Neural progenitor cell (in vitro differentiated cells): Measurements from ENCODE around the gene ZFPM1. TPM values are rescaled to one million over a fixed set of nuclear protein-coding genes. Genes with fewer than 3 reads are reported as not detected.

Source experiments
- DNase-seq: peaks from one replicate; pipeline ENCODE4 v3.0.0-alpha.2; 2016; ENCODE audit warnings: low spot score
- H2AFZ ChIP-seq: fragments of 200-600 bp; sonication (generic); replicated peaks from 2 replicates; pipeline ENCODE4 v1.6.1; 2016; ENCODE audit warnings: antibody characterized with exemption
- H3F3A ChIP-seq: fragments of 200-600 bp; sonication (generic); 2 replicates; pipeline ENCODE4 v1.6.1; 2016; ENCODE audit warnings: antibody characterized with exemption, low read depth
- H3K27ac ChIP-seq: fragments of 200-600 bp; sonication (generic); 2 replicates; pipeline ENCODE4 v1.5.1; 2016; ENCODE audit warnings: mild to moderate bottlenecking
- H3K27me3 ChIP-seq: fragments of 200-600 bp; sonication (generic); 2 replicates; pipeline ENCODE4 v1.6.1; 2016; ENCODE audit warnings: mild to moderate bottlenecking, moderate library complexity
- H3K36me3 ChIP-seq: fragments of 200-600 bp; sonication (generic); 2 replicates; pipeline ENCODE4 v1.5.1; 2016
- H3K4me1 ChIP-seq: fragments of 200-600 bp; sonication (generic); 2 replicates; pipeline ENCODE4 v1.6.1; 2016; ENCODE audit warnings: mixed run types
- H3K4me2 ChIP-seq: fragments of 200-600 bp; sonication (generic); 2 replicates; pipeline ENCODE4 v1.6.1; 2016
- H3K4me3 ChIP-seq: fragments of 200-600 bp; sonication (generic); 2 replicates; pipeline ENCODE4 v1.5.1; 2016
- H3K79me2 ChIP-seq: fragments of 200-600 bp; sonication (generic); 2 replicates; pipeline ENCODE4 v1.6.1; 2016; ENCODE audit warnings: low read depth
- H3K9ac ChIP-seq: fragments of 200-600 bp; sonication (generic); 2 replicates; pipeline ENCODE4 v1.6.1; 2016
- H3K9me3 ChIP-seq: fragments of 200-600 bp; sonication (generic); 2 replicates; pipeline ENCODE4 v1.5.1; 2016; ENCODE audit warnings: low read depth
- H4K20me1 ChIP-seq: fragments of 200-600 bp; sonication (generic); 2 replicates; pipeline ENCODE4 v1.6.1; 2016; ENCODE audit warnings: low read depth
- H3K27ac Mint-ChIP-seq: 3 replicates; pipeline ENCODE4 v1.8.0; 2021; ENCODE audit warnings: mixed read lengths
- H3K27me3 Mint-ChIP-seq: 2 replicates; pipeline ENCODE4 v1.8.0; 2022; ENCODE audit warnings: low read depth, mild to moderate bottlenecking, inconsistent platforms, moderate library complexity, mixed read lengths; ENCODE audit not compliant: insufficient read depth
- H3K36me3 Mint-ChIP-seq: 3 replicates; pipeline ENCODE4 v1.8.0; 2021; ENCODE audit warnings: mixed read lengths
- H3K4me1 Mint-ChIP-seq: 3 replicates; pipeline ENCODE4 v1.8.0; 2021; ENCODE audit warnings: mixed read lengths
- H3K4me3 Mint-ChIP-seq: 3 replicates; pipeline ENCODE4 v1.8.0; 2021; ENCODE audit warnings: mild to moderate bottlenecking, moderate library complexity, mixed read lengths
- H3K9me3 Mint-ChIP-seq: 3 replicates; pipeline ENCODE4 v1.8.0; 2020; ENCODE audit warnings: mixed read lengths
- CTCF ChIP-seq: fragments of 200-600 bp; sonication (generic); IDR thresholded peaks from 2 replicates; pipeline ENCODE4 v1.5.1; 2017; ENCODE audit warnings: antibody characterized with exemption, mild to moderate bottlenecking
- EZH2 ChIP-seq: fragments of 200-600 bp; sonication (generic); IDR thresholded peaks from 2 replicates; pipeline ENCODE4 v1.6.1; 2017; ENCODE audit warnings: antibody characterized with exemption, mild to moderate bottlenecking, moderate library complexity
- EZH2phosphoT487 ChIP-seq: fragments of 200-600 bp; sonication (generic); IDR thresholded peaks from 2 replicates; pipeline ENCODE4 v1.6.1; 2017; ENCODE audit warnings: antibody characterized with exemption
- total RNA-seq: library from RNA; depleted of rRNA; stranded (reverse); fragments of >200 nt; gene quantifications from 2 replicates; pipeline ENCODE4 v1.2.3, GENCODE V29; 2015; ENCODE audit warnings: low replicate concordance

Gene ZFPM1
- total RNA-seq, 1 donor from 2014 or later = 0.36 TPM

GRCh38 chr16:88428156-88428555 lies 24.9 kb upstream of the ZFPM1 start:
- H3K36me3 ChIP-seq = no peaks in the 10 kb centered on the region
- H3K27ac Mint-ChIP-seq = no peak overlapping the region
- no peak overlapping the region for H3K27ac ChIP-seq
- H3K9ac ChIP-seq = no peak overlapping the region
- no peaks in the 10 kb centered on the region for H3K27me3 ChIP-seq
- no peak overlapping the region for H3K4me3 Mint-ChIP-seq
- no peaks in the 10 kb centered on the region for H3K4me1 ChIP-seq
- DNase-seq = no peak
- H3F3A ChIP-seq = no peaks in the 10 kb centered on the region
- peaks cover 5% of the 10 kb centered on the region for H3K4me1 Mint-ChIP-seq
- TF ChIP-seq EZH2 = no peak
- no peak for TF ChIP-seq EZH2phosphoT487
- no peak for TF ChIP-seq CTCF
- H3K4me3 ChIP-seq = no peak overlapping the region
- no peak overlapping the region for H2AFZ ChIP-seq
- H3K9me3 ChIP-seq = no peaks in the 10 kb centered on the region
- no peaks in the 10 kb centered on the region for H4K20me1 ChIP-seq
- H3K79me2 ChIP-seq = no peaks in the 10 kb centered on the region
- H3K36me3 Mint-ChIP-seq = no peaks in the 10 kb centered on the region
- H3K4me2 ChIP-seq = no peak overlapping the region
- peaks cover 6% of the 10 kb centered on the region for H3K27me3 Mint-ChIP-seq
- H3K9me3 Mint-ChIP-seq = no peaks in the 10 kb centered on the region

- H3K27ac Mint-ChIP-seq = no peak overlapping the region
- H3K79me2 ChIP-seq = no peaks in the 10 kb centered on the region
- no peak overlapping the region for H3K4me3 ChIP-seq
- peaks cover 5% of the 10 kb centered on the region for H3K4me1 Mint-ChIP-seq
- no peak overlapping the region for H3K4me3 Mint-ChIP-seq
- H3K27ac ChIP-seq = no peak overlapping the region
- no peaks in the 10 kb centered on the region for H3K36me3 ChIP-seq
- H3K27me3 Mint-ChIP-seq = peaks cover 6% of the 10 kb centered on the region
- H3K36me3 Mint-ChIP-seq = no peaks in the 10 kb centered on the region
- H3K9me3 ChIP-seq = no peaks in the 10 kb centered on the region
- H4K20me1 ChIP-seq = no peaks in the 10 kb centered on the region
- no peaks in the 10 kb centered on the region for H3F3A ChIP-seq
- TF ChIP-seq EZH2 = no peak
- no peak for TF ChIP-seq EZH2phosphoT487
- TF ChIP-seq CTCF = peak; percentile 22
- H3K4me2 ChIP-seq = no peak overlapping the region
- H3K9me3 Mint-ChIP-seq = no peaks in the 10 kb centered on the region
- H3K27me3 ChIP-seq = no peaks in the 10 kb centered on the region
- no peak for DNase-seq
- H3K4me1 ChIP-seq = no peaks in the 10 kb centered on the region
- H3K9ac ChIP-seq = no peak overlapping the region
- no peak overlapping the region for H2AFZ ChIP-seq
These were observed 24.3 kb upstream of the ZFPM1 start for GRCh38 chr16:88428616-88429386.

GRCh38 chr16:88429387-88430184 lies 23.5 kb upstream of the ZFPM1 start:
- Mint-ChIP-seq H3K4me1 (no peaks in the 10 kb centered on the region), H3K27ac (no peak overlapping the region)

More at GRCh38 chr16:88429387-88430184, 23.5 kb upstream of the ZFPM1 start:
- H3K4me3 ChIP-seq = no peak overlapping the region
- no peaks in the 10 kb centered on the region for H3K79me2 ChIP-seq
- no peak overlapping the region for H3K4me2 ChIP-seq
- TF ChIP-seq EZH2 = no peak
- no peak for TF ChIP-seq CTCF
- no peak for TF ChIP-seq EZH2phosphoT487
- H3K36me3 ChIP-seq = no peaks in the 10 kb centered on the region
- no peaks in the 10 kb centered on the region for H3K36me3 Mint-ChIP-seq
- DNase-seq = no peak
- H4K20me1 ChIP-seq = no peaks in the 10 kb centered on the region
- H3K9ac ChIP-seq = no peak overlapping the region
- no peaks in the 10 kb centered on the region for H3K4me1 ChIP-seq
- H3K27me3 Mint-ChIP-seq = peaks cover 2% of the 10 kb centered on the region
- H3K9me3 ChIP-seq = no peaks in the 10 kb centered on the region
- H3K27me3 ChIP-seq = no peaks in the 10 kb centered on the region
- no peaks in the 10 kb centered on the region for H3K9me3 Mint-ChIP-seq
- H2AFZ ChIP-seq = no peak overlapping the region
- no peak overlapping the region for H3K27ac ChIP-seq
- no peaks in the 10 kb centered on the region for H3F3A ChIP-seq
- H3K4me3 Mint-ChIP-seq = no peak overlapping the region
